ENCODE measurements around the gene PTPRN2. TPM values are rescaled to one million over a fixed set of nuclear protein-coding genes. Genes with fewer than 3 reads are reported as not detected.

PTPRN2 gene
- total and polyA plus RNA-seq, 2 of the 8 experiments (the other 6 are each of a cell fraction or from before 2014, with no cell fraction given): 2.6 to 4.5 TPM

- H3K27ac ChIP-seq (ENCODE audit: low read depth, low read length): no peak overlapping the region
- no peak overlapping the region for H3K14ac ChIP-seq (ENCODE audit: insufficient read length)
- H3K56ac ChIP-seq (replicated peaks; ENCODE audit: insufficient read length, low read depth, low read length): no peak overlapping the region
- peaks cover 0 to 7% of the 10 kb centered on the region in 2 experiments for H4K20me1 ChIP-seq (replicated peaks in 1 of 2; ENCODE audit: control insufficient read depth in 1 of 2, insufficient read depth in 2 of 2, low read length in 2 of 2)
- no peak overlapping the region for H4K5ac ChIP-seq (ENCODE audit: insufficient read length, low read depth, low read length)
- H2BK15ac ChIP-seq (ENCODE audit: low read length): 0 out of 2 replicates have a peak overlapping the region, but pooled peaks have one; percentile 81
- H2AK5ac ChIP-seq (ENCODE audit: low read depth, low read length): no peak overlapping the region
- H3K4me2 ChIP-seq (ENCODE audit: insufficient read depth in 1 of 2, low read depth in 2 of 2, low read length in 2 of 2): no peak overlapping the region
- no peak overlapping the region for H2BK120ac ChIP-seq (replicated peaks; ENCODE audit: low read depth, low read length)
- ChIA-PET CTCF (ENCODE audit: partially characterized antibody) (interaction anchor here (0.6 kb wide), 1 partner anchor 506 kb away, joined by 3 read pairs; no protein-coding TSS in a partner anchor), POLR2A (ENCODE audit: partially characterized antibody) (no interaction called here)
- WGBS, 2 experiments (ENCODE audit: extremely low coverage in 1 of 2, insufficient coverage in 1 of 2, insufficient read length in 1 of 2, insufficient replicate concordance in 2 of 2, low coverage in 1 of 2, low lambda C conversion rate in 2 of 2, missing lambda C conversion rate in 1 of 2): 95% methylated on average over 17 of the region's 17 CpGs; no CpG with 5 or more reads in 1 of the 2 experiments
- H3K79me1 ChIP-seq (ENCODE audit: low read depth, low read length): no peaks in the 10 kb centered on the region
- H2AFZ ChIP-seq (ENCODE audit: low read length): no peak overlapping the region
- no peak overlapping the region for H4K91ac ChIP-seq (replicated peaks; ENCODE audit: insufficient read length, low read length)
- no peak overlapping the region for H3K18ac ChIP-seq (ENCODE audit: extremely low read depth, low read length)
- no peak overlapping the region for H2BK12ac ChIP-seq (ENCODE audit: low read depth, low read length)
- H2BK5ac ChIP-seq (ENCODE audit: low read depth, low read length): no peak overlapping the region
- H3K23ac ChIP-seq (ENCODE audit: insufficient read length): no peak overlapping the region
- no peak overlapping the region for H2BK20ac ChIP-seq (ENCODE audit: low read length)
- peaks cover 0 to 6% (median 1%) of the 10 kb centered on the region in 4 experiments; a peak in 3 of 7 replicates for H3K4me1 ChIP-seq (replicated peaks in 1 of 4; ENCODE audit: control insufficient read depth in 3 of 4, insufficient read depth in 4 of 4, low read length in 3 of 4)
- H3K79me2 ChIP-seq (ENCODE audit: control insufficient read depth in 1 of 2, insufficient read depth in 2 of 2, low read length in 2 of 2): no peaks in the 10 kb centered on the region
- H3K9ac ChIP-seq (replicated peaks in 1 of 4; ENCODE audit: extremely low read depth in 1 of 4, low read depth in 3 of 4, low read length in 3 of 4): no peak overlapping the region
- no peak for FAIRE-seq
- no peak overlapping the region for H4K8ac ChIP-seq (ENCODE audit: extremely low read depth, insufficient read depth, low read length)
- no peaks in the 10 kb centered on the region for H3K9me3 ChIP-seq (ENCODE audit: insufficient read depth in 2 of 2, low read depth in 1 of 2, low read length in 1 of 2)
- H3K4ac ChIP-seq (replicated peaks; ENCODE audit: insufficient read length, low read depth, low read length): no peak overlapping the region
- H3K36me3 ChIP-seq (ENCODE audit: control insufficient read depth in 2 of 4, insufficient read depth in 4 of 4, low read length in 3 of 4): no peaks in the 10 kb centered on the region
- no peak overlapping the region for H3K4me3 ChIP-seq (ENCODE audit: extremely low read depth in 1 of 4, insufficient read depth in 2 of 4, low read depth in 3 of 4, low read length in 4 of 4)
- DNase-seq (ENCODE audit: low read depth in 1 of 2, low spot score in 2 of 2): no peak
- H3K23me2 ChIP-seq (ENCODE audit: low read depth, low read length): peaks cover 14% of the 10 kb centered on the region; the same call in 1 of the 2 replicates
- H3K27me3 ChIP-seq (replicated peaks in 1 of 4; ENCODE audit: control insufficient read depth in 3 of 4, extremely low read depth in 1 of 4, insufficient read depth in 3 of 4, low read length in 3 of 4): no peaks in the 10 kb centered on the region
- no peak for TF ChIP-seq EZH2 (IDR thresholded peaks at IDR 0.05; ENCODE audit: low read depth, low read length, severe bottlenecking)
- no peak for TF ChIP-seq SP1 (IDR thresholded peaks at IDR 0.05; ENCODE audit: low read depth, low read length)
- TF ChIP-seq HDAC6 (IDR thresholded peaks at IDR 0.05; ENCODE audit: low read depth, low read length): no peak
- TF ChIP-seq CREB1 (IDR thresholded peaks at IDR 0.05): no peak
- TF ChIP-seq RAD21 (IDR thresholded peaks at IDR 0.05 in 1 of 2, conservative IDR thresholded peaks at IDR 0.05 in 1 of 2; ENCODE audit: low read depth in 2 of 2, low read length in 2 of 2): no peak
- no peak for TF ChIP-seq SIX5 (IDR thresholded peaks at IDR 0.05; ENCODE audit: low read depth, low read length)
- TF ChIP-seq CHD1 (IDR thresholded peaks at IDR 0.05; ENCODE audit: low read depth, low read length): no peak
- TF ChIP-seq ZNF274 (IDR thresholded peaks at IDR 0.05; ENCODE audit: borderline replicate concordance, extremely low read depth, low read length): no peak
- no peak for TF ChIP-seq KDM5A (IDR thresholded peaks at IDR 0.05; ENCODE audit: low read length)
- no peak for TF ChIP-seq ATF3 (IDR thresholded peaks at IDR 0.05; ENCODE audit: insufficient read depth, low read depth, low read length)
- no peak for TF ChIP-seq JUND (IDR thresholded peaks at IDR 0.05; ENCODE audit: low read length)
- no peak for TF ChIP-seq SP4 (IDR thresholded peaks at IDR 0.05; ENCODE audit: low read length)
- TF ChIP-seq USF2 (IDR thresholded peaks at IDR 0.05; ENCODE audit: low read length): no peak
- TF ChIP-seq POU5F1 (IDR thresholded peaks at IDR 0.05; ENCODE audit: low read depth, low read length): no peak
These were observed 761.1 kb downstream of the PTPRN2 start for GRCh38 chr7:157826566-157826965.

Measured in H1 (cell line).